Stimulated activated CD8-positive, alpha-beta memory T cell treated with anti-CD3 and anti-CD28 coated beads, Interleukin-4, amount 100 ng/mL, for 48 hours (primary cell): ENCODE measurements around the gene TNIK.
"Not testable (repeated sequence)": the region's sequence is repeated elsewhere in the genome, so short reads cannot be mapped to it uniquely, and the experiment has no call there.

Experiments
- DNase-seq: peaks from one replicate; pipeline ENCODE4 v3.0.0-alpha.2; 2020

Gene TNIK

GRCh38 chr3:171468296-171468906, 8.2 kb upstream of the TNIK start:
- no peak for DNase-seq

GRCh38 chr3:171465763-171466162, 5.6 kb upstream of the TNIK start:
- no peak for DNase-seq

- DNase-seq = no peak
Observed at GRCh38 chr3:171464462-171464861, 4.3 kb upstream of the TNIK start.

GRCh38 chr3:171462224-171462623, 2.0 kb upstream of the TNIK start:
- no peak for DNase-seq

GRCh38 chr3:171461525-171461917, 1.3 kb upstream of the TNIK start:
- DNase-seq = no peak

DNA sequence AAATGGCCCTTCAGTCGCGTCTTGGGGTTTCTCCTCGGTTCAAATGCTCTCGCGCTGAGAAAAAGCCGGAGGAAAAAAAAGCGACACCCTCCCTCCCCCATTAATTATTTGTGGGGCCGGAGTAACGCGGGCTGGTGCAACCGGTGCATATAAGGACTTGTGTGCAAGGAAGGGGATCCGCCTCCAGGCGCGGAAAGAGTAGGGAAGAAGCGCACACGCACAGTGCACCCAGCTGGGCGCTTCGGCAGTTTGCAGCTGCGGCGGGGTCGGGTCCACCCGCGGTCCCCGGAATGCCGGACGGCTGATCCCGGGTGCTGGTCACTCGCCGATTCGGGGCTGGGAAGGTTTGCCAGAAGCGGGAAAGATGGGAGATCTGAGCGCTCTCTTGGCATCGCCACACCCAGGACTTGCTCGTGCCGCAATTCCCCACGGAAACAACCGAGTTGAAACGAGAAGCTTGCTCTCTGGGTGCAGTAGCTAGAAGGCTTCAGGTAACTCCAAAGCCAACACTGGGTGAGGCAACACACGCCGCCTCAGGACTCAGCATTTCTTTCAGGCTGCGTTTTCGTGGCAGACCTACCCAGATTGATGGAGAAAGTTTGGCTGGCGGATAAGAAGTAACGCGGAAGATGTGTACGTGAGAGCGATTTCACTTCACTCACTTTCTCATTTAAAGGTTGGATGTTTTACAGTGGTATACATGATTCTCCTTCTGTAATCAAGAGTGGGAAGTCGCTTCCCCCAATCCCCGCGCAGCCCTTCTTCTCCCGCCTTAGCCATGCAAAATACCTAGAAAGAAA, 720 bp upstream of the TNIK start:
- peak; percentile 63 for DNase-seq

DNA sequence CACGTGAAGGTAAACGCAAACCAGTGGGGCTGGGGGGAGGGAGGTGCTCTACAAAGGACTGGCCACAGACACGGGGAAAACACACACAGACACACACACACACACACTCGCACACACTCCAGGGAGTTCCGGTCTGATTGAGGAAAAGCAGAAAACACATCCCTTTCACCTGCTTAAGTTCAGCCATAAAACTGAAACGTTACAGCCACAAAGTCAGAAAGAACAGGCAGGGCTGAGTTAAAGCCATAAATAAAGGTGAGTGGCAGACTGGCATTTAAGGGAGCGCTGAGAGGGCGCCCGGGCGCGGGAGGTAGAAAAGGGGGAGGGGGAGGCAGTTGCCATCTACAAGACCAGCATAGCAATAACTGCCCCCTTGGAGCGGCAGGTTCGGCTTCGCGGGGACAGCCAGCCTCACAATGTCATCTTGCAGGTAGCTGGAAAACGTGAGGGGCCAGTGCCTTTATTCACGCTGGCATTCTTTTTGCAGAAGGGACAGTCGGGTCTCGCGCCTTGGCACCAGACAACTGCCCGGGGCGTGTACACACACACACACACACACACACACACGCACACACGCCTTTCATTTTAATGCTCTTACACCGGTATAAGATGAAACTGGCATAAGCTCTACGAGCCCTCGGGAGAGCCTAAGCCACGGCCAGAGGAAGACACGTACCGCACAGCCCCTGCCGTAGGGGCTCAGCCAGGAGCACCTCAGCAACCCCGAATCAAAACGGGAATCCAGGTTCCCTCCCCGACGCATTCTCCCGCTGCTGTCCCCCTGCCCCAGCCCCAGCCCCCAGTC, 866 bp downstream of the TNIK start:
- DNase-seq = peak; percentile 64

- DNase-seq = no peak
Observed at GRCh38 chr3:171458864-171459136, 1.4 kb downstream of the TNIK start.

- DNase-seq = peak; percentile 55
Observed at GRCh38 chr3:171458071-171458863, 1.9 kb downstream of the TNIK start.

- DNase-seq = peak; percentile 39
Observed at GRCh38 chr3:171457607-171458061, 2.6 kb downstream of the TNIK start.

DNA sequence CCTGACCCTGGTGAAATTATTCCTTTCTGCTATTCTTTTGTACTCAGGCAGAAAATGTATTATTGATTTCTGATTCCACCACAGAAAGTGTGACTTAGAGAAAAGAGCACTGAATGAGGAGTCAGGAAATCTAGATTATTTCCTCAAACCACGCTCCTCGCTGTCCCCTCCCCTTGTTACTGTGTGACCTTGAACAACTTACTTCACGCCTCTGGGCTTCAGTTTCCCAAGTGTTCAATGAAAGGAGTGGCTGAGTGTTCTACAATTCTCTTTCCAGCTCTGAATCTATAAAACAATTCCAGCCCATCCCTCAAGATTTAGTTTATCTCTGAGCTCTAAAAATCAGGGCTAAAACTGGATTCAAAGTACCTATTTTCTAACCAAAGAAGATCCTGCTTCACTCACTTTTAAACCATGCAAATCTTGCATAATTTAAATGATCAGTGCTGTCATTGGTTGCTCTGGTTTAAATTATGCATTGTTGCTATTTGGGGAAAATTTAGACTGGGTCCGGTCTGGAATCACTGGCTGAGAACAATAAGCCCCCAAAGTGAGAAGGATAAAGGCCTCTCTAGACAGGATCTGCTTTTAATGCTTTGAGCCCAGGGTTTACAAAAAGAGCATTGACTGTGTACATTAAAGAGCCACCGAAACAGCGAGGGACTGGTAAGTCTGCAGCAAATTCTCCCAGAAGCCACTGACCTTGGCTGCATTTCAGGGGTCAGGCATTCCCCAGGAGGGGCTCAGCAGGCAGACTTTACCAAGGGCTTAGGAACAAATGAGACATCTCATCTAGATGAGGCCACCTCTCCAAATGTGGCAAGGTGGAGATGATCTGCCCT, 3.2 kb downstream of the TNIK start:
- peak; percentile 31 for DNase-seq

DNA sequence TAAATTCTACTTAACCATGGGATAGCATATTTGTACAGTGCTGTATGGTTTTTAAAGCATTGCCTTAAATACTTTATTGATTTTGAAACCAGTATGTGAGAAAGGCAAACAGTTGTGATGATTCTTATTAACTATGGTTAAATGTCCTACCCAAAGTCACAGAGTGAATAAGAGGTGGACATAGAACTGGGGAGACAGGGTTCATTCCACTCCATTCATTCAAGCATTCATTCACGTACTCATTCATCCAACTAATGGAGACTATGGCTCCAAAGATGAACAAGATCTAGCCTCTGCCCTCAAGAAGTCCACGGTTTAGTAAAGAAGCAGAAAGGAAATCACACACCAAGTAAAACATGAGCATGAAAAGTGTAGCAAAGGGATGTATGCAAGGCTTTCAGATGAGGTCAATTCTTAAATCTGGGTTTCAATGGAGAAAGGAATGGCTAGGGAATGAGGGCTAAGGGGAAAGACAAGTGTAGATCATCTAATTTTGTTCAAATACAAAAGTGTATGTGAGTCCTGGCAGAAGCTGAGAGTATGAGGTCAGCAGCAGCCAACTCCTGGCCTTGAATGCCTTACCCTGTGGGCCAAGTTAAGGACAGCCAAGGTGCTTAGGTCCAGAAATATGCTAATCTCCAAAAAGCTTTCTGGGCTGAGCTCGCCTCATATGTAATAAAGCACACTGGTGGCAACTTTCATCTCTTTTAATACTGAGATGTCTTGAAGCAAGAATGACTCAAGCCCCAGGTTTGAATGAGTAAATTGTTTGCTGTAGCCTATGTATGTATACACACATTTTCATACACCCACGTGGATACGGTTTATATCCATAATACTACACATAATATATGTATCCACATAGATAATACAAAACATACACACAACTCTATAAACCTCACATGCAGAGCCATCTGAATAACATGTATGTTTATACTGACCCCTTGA, 4.3 kb downstream of the TNIK start:
- DNase-seq = no peak

DNA sequence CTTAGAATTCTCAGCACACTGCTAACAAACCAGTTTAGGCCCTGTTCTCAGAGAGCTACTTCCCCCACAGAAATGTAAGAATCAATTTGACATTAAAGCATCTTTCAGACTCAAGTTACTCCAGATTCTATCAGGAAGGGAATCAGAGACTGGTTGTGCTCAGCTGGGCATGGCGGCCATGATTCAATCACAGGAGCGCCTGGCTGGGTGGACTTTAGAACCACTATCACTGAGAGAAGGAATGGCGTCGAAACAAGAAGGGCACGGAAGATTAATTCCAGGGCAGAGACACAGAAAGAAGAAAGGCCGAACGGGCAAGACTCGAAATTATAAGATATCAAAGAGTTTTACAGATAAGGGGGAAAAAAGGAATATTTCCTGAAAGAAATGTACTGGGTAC, 6.2 kb downstream of the TNIK start:
- DNase-seq = no peak

- DNase-seq = peak; percentile 56
Observed at GRCh38 chr3:171453180-171453886, 6.9 kb downstream of the TNIK start.

DNA sequence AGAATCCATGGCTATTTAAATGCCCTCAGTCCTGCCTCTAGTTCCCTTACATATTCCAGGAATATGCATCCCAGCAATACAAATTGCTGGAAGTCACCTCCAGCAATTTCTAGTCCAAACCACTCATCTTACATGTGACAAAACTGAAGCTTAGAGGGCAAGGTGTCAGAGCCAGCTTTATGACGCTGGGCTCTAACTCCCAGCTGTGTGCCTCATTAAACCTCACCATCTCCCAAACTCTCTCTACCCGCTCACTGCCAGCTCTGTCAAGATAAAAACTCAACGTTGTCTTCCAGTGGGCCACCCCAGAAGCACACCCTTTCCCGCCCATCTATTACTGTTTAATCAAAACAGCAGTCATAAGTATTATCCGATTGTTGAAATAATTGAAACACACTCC, 7.9 kb downstream of the TNIK start:
- DNase-seq = no peak

- no peak for DNase-seq
Observed at GRCh38 chr3:171451915-171452314, 8.3 kb downstream of the TNIK start.

DNA sequence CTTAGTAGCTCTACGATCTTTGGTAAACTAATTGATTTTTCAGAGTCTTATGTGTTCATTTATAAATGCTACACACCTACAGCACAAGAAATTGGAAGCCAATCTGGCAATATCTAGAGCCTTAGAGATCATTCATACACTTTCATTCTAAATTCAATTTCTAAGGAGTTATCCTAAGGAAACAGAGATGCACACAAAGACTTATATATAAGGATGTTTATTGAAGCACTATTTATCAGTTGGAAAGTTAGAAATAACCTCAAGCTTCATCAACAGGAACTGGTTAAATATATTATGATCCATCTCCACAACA, 12.7 kb downstream of the TNIK start:
- not testable (repeated sequence) for DNase-seq

GRCh38 chr3:171446801-171447578, 13.2 kb downstream of the TNIK start:
- DNase-seq = no peak

- DNase-seq = no peak
Observed at GRCh38 chr3:171446301-171446700, 13.9 kb downstream of the TNIK start.
